HG03575 (cell line): ENCODE data around the gene CLSTN3.

Experiments
- ATAC-seq: cut with Tn5 transposase; IDR thresholded peaks from one replicate; pipeline ENCODE4 v1.9.1; 2021; ENCODE audit not compliant: unreplicated experiment, insufficient number of reproducible peaks, low FRiP score; ENCODE audit errors: extremely low read depth

Gene CLSTN3

GRCh38 chr12:7143564-7143963 lies 13.4 kb downstream of the CLSTN3 start:
- ATAC-seq: no peak

GRCh38 chr12:7144414-7145120 lies 14.4 kb downstream of the CLSTN3 start:
- no peak for ATAC-seq

GRCh38 chr12:7145671-7146070 lies 15.5 kb downstream of the CLSTN3 start:
- no peak for ATAC-seq

- no peak for ATAC-seq
Measured at GRCh38 chr12:7146228-7146627, 16.1 kb downstream of the CLSTN3 start.

- no peak for ATAC-seq
Measured at GRCh38 chr12:7146906-7147305, 16.7 kb downstream of the CLSTN3 start.

GRCh38 chr12:7150356-7150755 lies 20.2 kb downstream of the CLSTN3 start:
- ATAC-seq: no peak

- ATAC-seq: no peak
Measured at GRCh38 chr12:7150841-7151240, 20.7 kb downstream of the CLSTN3 start.

- no peak for ATAC-seq
Measured at GRCh38 chr12:7151532-7151931, 21.4 kb downstream of the CLSTN3 start.

GRCh38 chr12:7152818-7153217 lies 22.6 kb downstream of the CLSTN3 start:
- no peak for ATAC-seq

GRCh38 chr12:7154042-7154441 lies 23.9 kb downstream of the CLSTN3 start:
- no peak for ATAC-seq

GRCh38 chr12:7154901-7155470 lies 24.8 kb downstream of the CLSTN3 start:
- ATAC-seq: no peak

GRCh38 chr12:7155471-7156034 lies 25.4 kb downstream of the CLSTN3 start:
- no peak for ATAC-seq

- ATAC-seq: no peak
Measured at GRCh38 chr12:7156259-7157197, 26.4 kb downstream of the CLSTN3 start.

GRCh38 chr12:7157391-7157790 lies 27.2 kb downstream of the CLSTN3 start:
- ATAC-seq: no peak

- ATAC-seq: no peak
Measured at GRCh38 chr12:7158781-7159609, 28.8 kb downstream of the CLSTN3 start.

GRCh38 chr12:7160183-7160582 lies 30.0 kb downstream of the CLSTN3 start:
- ATAC-seq: no peak

GRCh38 chr12:7161327-7161726 lies 31.2 kb downstream of the CLSTN3 start:
- no peak for ATAC-seq

- ATAC-seq: no peak
Measured at GRCh38 chr12:7161811-7162210, 31.6 kb downstream of the CLSTN3 start.

- no peak for ATAC-seq
Measured at GRCh38 chr12:7162691-7163114, 32.5 kb downstream of the CLSTN3 start.
